GM23248 (cell line): ENCODE data around the gene LIN7C. TPM values are rescaled to one million over a fixed set of nuclear protein-coding genes. Genes with fewer than 3 reads are reported as not detected.
A peak's percentile ranks its signal among the peaks of the same experiment; 100 is the strongest.

Experiments used
- DNase-seq: peaks from one replicate; pipeline ENCODE4 v3.0.0-alpha.2; 2015
- H2AFZ ChIP-seq: fragments of 200-600 bp; sonication (generic); 2 replicates; pipeline ENCODE4 v1.6.1; 2016; ENCODE audit warnings: antibody characterized with exemption
- H3F3A ChIP-seq: fragments of 200-600 bp; sonication (generic); 2 replicates; pipeline ENCODE4 v1.6.1; 2016; ENCODE audit warnings: mild to moderate bottlenecking, antibody characterized with exemption, mixed run types; ENCODE audit not compliant: insufficient read depth
- H3K27ac ChIP-seq: fragments of 200-600 bp; sonication (generic); 2 replicates; pipeline ENCODE4 v1.5.1; 2016; ENCODE audit warnings: mild to moderate bottlenecking
- H3K27me3 ChIP-seq: fragments of 200-600 bp; sonication (generic); replicated peaks from 2 replicates; pipeline ENCODE4 v1.6.1; 2016; ENCODE audit warnings: mild to moderate bottlenecking; ENCODE audit not compliant: insufficient read depth
- H3K36me3 ChIP-seq: fragments of 200-600 bp; sonication (generic); 2 replicates; pipeline ENCODE4 v1.6.1; 2016; ENCODE audit warnings: low read depth, mild to moderate bottlenecking
- H3K4me1 ChIP-seq: fragments of 200-600 bp; sonication (generic); 2 replicates; pipeline ENCODE4 v1.6.1; 2016; ENCODE audit warnings: mild to moderate bottlenecking; ENCODE audit not compliant: insufficient read depth
- H3K4me2 ChIP-seq: fragments of 200-600 bp; sonication (generic); one replicate; pipeline ENCODE4 v1.6.1; 2016; ENCODE audit warnings: mild to moderate bottlenecking; ENCODE audit not compliant: unreplicated experiment
- H3K4me3 ChIP-seq: fragments of 200-600 bp; sonication (generic); 2 replicates; pipeline ENCODE4 v1.5.1; 2016; ENCODE audit warnings: mild to moderate bottlenecking
- H3K79me2 ChIP-seq: fragments of 200-600 bp; sonication (generic); 2 replicates; pipeline ENCODE4 v1.6.1; 2016; ENCODE audit warnings: mild to moderate bottlenecking; ENCODE audit not compliant: insufficient read depth
- H3K9ac ChIP-seq: fragments of 200-600 bp; sonication (generic); 2 replicates; pipeline ENCODE4 v1.6.1; 2016; ENCODE audit warnings: mild to moderate bottlenecking
- H3K9me2 ChIP-seq: fragments of 200-600 bp; sonication (generic); 2 replicates; pipeline ENCODE4 v1.6.1; 2016; ENCODE audit warnings: mixed run types, mild to moderate bottlenecking, moderate library complexity; ENCODE audit not compliant: insufficient read depth
- H3K9me3 ChIP-seq: fragments of 200-600 bp; sonication (generic); one replicate; pipeline ENCODE4 v1.6.1; 2017; ENCODE audit warnings: low read depth
- H4K20me1 ChIP-seq: fragments of 200-600 bp; sonication (generic); 2 replicates; pipeline ENCODE4 v1.6.0; 2016; ENCODE audit not compliant: insufficient read depth
- EZH2 ChIP-seq: fragments of 200-600 bp; sonication (generic); IDR thresholded peaks from 2 replicates; pipeline ENCODE4 v1.6.1; 2018; ENCODE audit warnings: antibody characterized with exemption, mild to moderate bottlenecking; ENCODE audit not compliant: insufficient read depth, poor library complexity, severe bottlenecking
- EZH2phosphoT487 ChIP-seq: fragments of 200-600 bp; sonication (generic); IDR thresholded peaks from 2 replicates; pipeline ENCODE4 v1.6.1; 2018; ENCODE audit warnings: antibody characterized with exemption, moderate library complexity, mild to moderate bottlenecking, low read depth; ENCODE audit not compliant: insufficient read depth
- WGBS, 2 experiments: methylation state at CpG; one replicate each; pipeline ENCODE4 v1.1.6; 2015 to 2017; ENCODE audit warnings: low lambda C conversion rate in 2 of 2, low coverage in 1 of 2; ENCODE audit errors: missing lambda C conversion rate in 2 of 2; 5-methylcytosine and 5-hydroxymethylcytosine counted together
- in situ Hi-C: fragments of 300-500 bp; cut with MboI; formaldehyde crosslinking; loops from 2 replicates; pipeline ENCODE4 v1.15.0; 2020
- polyA plus RNA-seq: library from polyadenylated mRNA; unstranded; fragments of >200 nt; fragmentation: Nextera tagmentation; extraction: Ambion mirVana; gene quantifications from 2 replicates; pipeline ENCODE4 v1.2.1, GENCODE V29; 2016
- total RNA-seq: library from RNA; depleted of rRNA; stranded (reverse); fragments of >200 nt; shearing (Covaris generic); gene quantifications from 2 replicates; pipeline ENCODE4 v1.2.3, GENCODE V29; 2014

LIN7C gene
- total and polyA plus RNA-seq, 2 experiments from 2014 or later = 43.0 to 47.0 TPM

DNA sequence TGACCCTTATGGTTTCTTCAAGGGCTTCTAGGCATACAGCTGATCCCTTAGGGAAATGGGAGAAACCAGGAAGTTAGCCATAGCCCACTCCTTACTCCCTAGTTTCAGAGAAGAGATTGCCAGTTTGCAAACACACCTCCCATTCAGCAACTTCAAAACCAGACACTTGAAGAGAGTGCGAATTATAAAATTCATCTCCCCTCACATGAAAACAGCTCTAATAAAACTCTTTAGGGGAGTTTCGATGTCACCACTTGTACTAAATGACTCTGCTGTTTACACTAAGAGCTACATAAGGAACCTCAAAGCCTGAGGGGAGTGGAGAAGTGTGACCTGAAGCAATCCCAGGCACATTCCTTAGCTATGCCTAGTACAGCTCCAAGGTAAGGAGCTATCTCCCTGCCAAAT, 42.3 kb downstream of the LIN7C start:
- no peaks in the 10 kb centered on the region for H3K36me3 ChIP-seq
- TF ChIP-seq EZH2 = no peak
- TF ChIP-seq EZH2phosphoT487 = no peak
- H3K9me2 ChIP-seq = no peaks in the 10 kb centered on the region
- 64 to 68% methylated on average over 2 of the region's 2 CpGs for WGBS, 2 experiments
- DNase-seq = peak; percentile 53
- H2AFZ ChIP-seq = peak overlapping the region; percentile 46
- H3F3A ChIP-seq = peaks cover 33% of the 10 kb centered on the region
- H3K79me2 ChIP-seq = peaks cover 93% of the 10 kb centered on the region
- H3K9me3 ChIP-seq = no peaks in the 10 kb centered on the region
- peak overlapping the region; percentile 36 for H3K27ac ChIP-seq
- H4K20me1 ChIP-seq = no peaks in the 10 kb centered on the region
- H3K4me1 ChIP-seq = peaks cover 52% of the 10 kb centered on the region
- peak overlapping the region; percentile 46 for H3K4me2 ChIP-seq
- in situ Hi-C loops = no loop called here
- 0 out of 2 replicates have a peak overlapping the region, but pooled peaks have one; percentile 3 for H3K9ac ChIP-seq
- H3K4me3 ChIP-seq = peak overlapping the region; percentile 18
- no peaks in the 10 kb centered on the region for H3K27me3 ChIP-seq

DNA sequence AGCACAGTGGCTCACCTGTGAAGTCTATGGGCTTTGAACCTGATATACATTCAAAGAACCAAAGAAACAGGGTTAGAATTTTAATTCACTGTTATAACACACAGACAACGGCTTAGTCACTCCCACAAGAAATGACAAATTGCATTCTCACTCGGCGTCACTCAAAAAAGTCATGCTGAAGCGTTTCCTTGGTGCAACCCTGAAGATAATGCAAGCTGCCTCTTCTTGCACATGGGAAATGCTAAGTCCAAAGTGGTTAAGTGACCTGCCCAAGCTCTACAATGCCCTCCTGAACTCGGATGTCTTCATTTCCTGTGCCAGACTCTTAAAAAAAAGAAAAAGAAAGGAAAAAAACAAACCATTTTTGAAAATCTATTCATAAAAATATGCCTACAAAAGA, 44.0 kb downstream of the LIN7C start:
- Histone ChIP-seq H3K9ac (no peak overlapping the region), H3K4me1 (peaks cover 37% of the 10 kb centered on the region), H2AFZ (no peak overlapping the region), H3K79me2 (peaks cover 100% of the 10 kb centered on the region), H3K4me2 (no peak overlapping the region), H3K36me3 (no peaks in the 10 kb centered on the region), H3F3A (peaks cover 17% of the 10 kb centered on the region), H3K27me3 (no peaks in the 10 kb centered on the region), H3K9me3 (no peaks in the 10 kb centered on the region), H3K4me3 (no peak overlapping the region), H4K20me1 (no peaks in the 10 kb centered on the region), H3K27ac (no peak overlapping the region), H3K9me2 (no peaks in the 10 kb centered on the region)
- in situ Hi-C loops = no loop called here
- DNase-seq = peak; percentile 52
- TF ChIP-seq EZH2 (no peak), EZH2phosphoT487 (no peak)
- WGBS, 2 experiments = 34 to 37% methylated on average over 5 of the region's 5 CpGs

DNA sequence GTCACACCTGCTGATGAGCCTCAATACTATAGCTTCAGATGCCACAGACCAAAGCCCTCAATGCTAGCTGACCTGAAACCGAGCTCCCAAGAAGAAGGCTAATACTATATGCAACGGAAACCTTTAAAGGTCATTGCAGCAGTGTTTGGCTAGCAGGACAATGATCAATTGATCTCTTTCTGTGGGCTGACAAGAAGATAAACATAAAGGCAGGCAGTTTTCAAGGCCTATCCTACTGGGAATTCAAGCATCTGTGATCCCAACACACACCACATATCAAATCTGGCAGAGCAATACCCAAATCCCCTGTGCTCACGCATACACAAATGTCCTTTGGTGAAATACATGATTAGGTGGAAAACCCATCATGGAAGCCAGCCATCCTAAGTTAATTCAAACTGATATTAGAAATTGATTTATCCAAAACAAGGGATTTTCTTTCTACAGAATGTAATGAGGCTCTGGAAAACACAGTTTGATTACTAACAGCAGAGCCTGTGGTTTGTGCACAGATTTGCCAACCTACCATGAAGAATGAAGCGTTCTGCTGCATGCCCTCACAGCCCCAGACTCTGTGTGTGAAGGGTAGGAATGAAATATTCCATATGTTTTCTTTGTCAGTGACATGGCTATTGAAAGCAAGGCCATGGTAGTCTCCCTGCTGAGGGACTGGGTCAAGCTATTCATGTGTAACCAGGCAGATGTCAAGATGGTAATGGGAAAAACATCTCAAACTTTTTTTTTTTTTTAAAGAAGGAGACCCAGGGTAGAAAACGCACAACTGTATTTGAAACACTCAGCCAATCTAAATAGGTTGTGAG, 46.2 kb downstream of the LIN7C start:
- TF ChIP-seq EZH2phosphoT487 (no peak), EZH2 (no peak)
- in situ Hi-C loops = no loop called here
- DNase-seq = no peak

GRCh38 chr11:27459191-27459590, 47.4 kb downstream of the LIN7C start:
- Histone ChIP-seq H3K4me1 (peaks cover 43% of the 10 kb centered on the region), H3K4me2 (no peak overlapping the region), H3K27me3 (no peaks in the 10 kb centered on the region), H3K27ac (no peak overlapping the region), H2AFZ (no peak overlapping the region), H4K20me1 (no peaks in the 10 kb centered on the region), H3K9ac (no peak overlapping the region), H3K79me2 (peaks cover 98% of the 10 kb centered on the region), H3K9me3 (no peaks in the 10 kb centered on the region), H3F3A (peaks cover 38% of the 10 kb centered on the region), H3K36me3 (no peaks in the 10 kb centered on the region), H3K9me2 (no peaks in the 10 kb centered on the region), H3K4me3 (no peak overlapping the region)
- in situ Hi-C loops = no loop called here
- 96% methylated on average over 6 of the region's 6 CpGs for WGBS, 2 experiments
- TF ChIP-seq EZH2 = no peak
- TF ChIP-seq EZH2phosphoT487 = no peak
- no peak for DNase-seq

More for the DNA sequence above, 46.2 kb downstream of the LIN7C start:
- H4K20me1 ChIP-seq = no peaks in the 10 kb centered on the region
- peaks cover 51% of the 10 kb centered on the region for H3K4me1 ChIP-seq
- WGBS, 2 experiments = 90 to 91% methylated on average over 5 of the region's 5 CpGs
- H3K4me3 ChIP-seq = no peak overlapping the region
- no peaks in the 10 kb centered on the region for H3K9me2 ChIP-seq
- no peak overlapping the region for H3K4me2 ChIP-seq
- peaks cover 98% of the 10 kb centered on the region for H3K79me2 ChIP-seq
- H3K9ac ChIP-seq = no peak overlapping the region
- H3K9me3 ChIP-seq = no peaks in the 10 kb centered on the region
- H3F3A ChIP-seq = peaks cover 36% of the 10 kb centered on the region
- H3K27me3 ChIP-seq = no peaks in the 10 kb centered on the region
- no peaks in the 10 kb centered on the region for H3K36me3 ChIP-seq
- no peak overlapping the region for H2AFZ ChIP-seq
- H3K27ac ChIP-seq = no peak overlapping the region
